Dendritic cell treated with granulocyte-macrophage colony-stimulating factor and Interleukin-4, amounts not matched to agents 40 ng/mL and 50 ng/mL, for 4 days (primary cell): ENCODE measurements around the gene EFEMP2.
"Not testable (repeated sequence)": the region's sequence is repeated elsewhere in the genome, so short reads cannot be mapped to it uniquely, and the experiment has no call there.

Experiments
- H3K27ac Mint-ChIP-seq: one replicate; pipeline ENCODE4 v1.8.0; 2022; ENCODE audit warnings: mild to moderate bottlenecking, mixed read lengths
- H3K27me3 Mint-ChIP-seq: one replicate; pipeline ENCODE4 v1.8.0; 2022; ENCODE audit warnings: mild to moderate bottlenecking, mixed read lengths
- H3K36me3 Mint-ChIP-seq: one replicate; pipeline ENCODE4 v1.8.0; 2022; ENCODE audit warnings: low read depth, mixed read lengths
- H3K4me1 Mint-ChIP-seq: one replicate; pipeline ENCODE4 v1.8.0; 2022; ENCODE audit warnings: low read depth, mixed read lengths
- H3K4me3 Mint-ChIP-seq: one replicate; pipeline ENCODE4 v1.8.0; 2022; ENCODE audit warnings: mild to moderate bottlenecking, moderate library complexity, mixed read lengths
- H3K9me3 Mint-ChIP-seq: one replicate; pipeline ENCODE4 v1.8.0; 2022; ENCODE audit warnings: mixed read lengths
- intact Hi-C: fragments of 100-400 bp; cut with micrococcal nuclease; formaldehyde crosslinking; loops from one replicate; pipeline ENCODE4 v1.15.0; 2022

The EFEMP2 gene

GRCh38 chr11:65843811-65844210 lies 28.8 kb downstream of the EFEMP2 start:
- no peak overlapping the region for H3K4me3 Mint-ChIP-seq
- intact Hi-C loops: no loop called here
- H3K9me3 Mint-ChIP-seq: no peaks in the 10 kb centered on the region
- no peak overlapping the region for H3K27ac Mint-ChIP-seq
- H3K27me3 Mint-ChIP-seq: peaks cover 4% of the 10 kb centered on the region
- no peaks in the 10 kb centered on the region for H3K36me3 Mint-ChIP-seq
- H3K4me1 Mint-ChIP-seq: no peaks in the 10 kb centered on the region

GRCh38 chr11:65842144-65842543 lies 30.5 kb downstream of the EFEMP2 start:
- intact Hi-C loops: no loop called here
- no peak overlapping the region for H3K4me3 Mint-ChIP-seq
- H3K27ac Mint-ChIP-seq: no peak overlapping the region
- H3K36me3 Mint-ChIP-seq: no peaks in the 10 kb centered on the region
- H3K4me1 Mint-ChIP-seq: no peaks in the 10 kb centered on the region
- no peaks in the 10 kb centered on the region for H3K27me3 Mint-ChIP-seq
- no peaks in the 10 kb centered on the region for H3K9me3 Mint-ChIP-seq

GRCh38 chr11:65834202-65834601 lies 38.4 kb downstream of the EFEMP2 start:
- H3K36me3 Mint-ChIP-seq: no peaks in the 10 kb centered on the region

GRCh38 chr11:65833297-65834030 lies 39.1 kb downstream of the EFEMP2 start, which contains the start of gene SNX32:
TSS of gene SNX32 (plus strand) at chr11:65833963. CDS start at chr11:65834066, 103 bp downstream.
- Mint-ChIP-seq H3K4me1 (peaks cover 23% of the 10 kb centered on the region), H3K27ac (no peak within 1 kb of the TSS), H3K36me3 (no peaks in the 10 kb centered on the region), H3K9me3 (no peaks in the 10 kb centered on the region), H3K27me3 (peaks cover 24% of the 10 kb centered on the region), H3K4me3 (no peak within 1 kb of the TSS)
- intact Hi-C loops: loop anchor here (2.0 kb wide), 1 partner anchor 25 kb away; the partner anchor contains the start of gene CFL1

More at GRCh38 chr11:65834202-65834601, 38.4 kb downstream of the EFEMP2 start:
- Mint-ChIP-seq H3K27me3 (peaks cover 24% of the 10 kb centered on the region), H3K9me3 (no peaks in the 10 kb centered on the region), H3K4me1 (peaks cover 20% of the 10 kb centered on the region), H3K4me3 (no peak overlapping the region), H3K27ac (no peak overlapping the region)
- intact Hi-C loops: no loop called here

GRCh38 chr11:65832231-65832630 lies 40.4 kb downstream of the EFEMP2 start:
- Mint-ChIP-seq H3K4me1 (peaks cover 32% of the 10 kb centered on the region), H3K27me3 (peaks cover 24% of the 10 kb centered on the region)
- H3K27ac Mint-ChIP-seq, H3K4me3 Mint-ChIP-seq, H3K36me3 Mint-ChIP-seq, H3K9me3 Mint-ChIP-seq: not testable (repeated sequence)
- intact Hi-C loops: loop anchor here (2.0 kb wide), 1 partner anchor 27 kb away; the partner anchor contains the start of gene CFL1

GRCh38 chr11:65829459-65829858 lies 43.1 kb downstream of the EFEMP2 start:
- Mint-ChIP-seq H3K36me3 (no peaks in the 10 kb centered on the region), H3K9me3 (no peaks in the 10 kb centered on the region), H3K4me3 (no peak overlapping the region), H3K4me1 (peaks cover 32% of the 10 kb centered on the region), H3K27ac (no peak overlapping the region), H3K27me3 (peaks cover 24% of the 10 kb centered on the region)
- intact Hi-C loops: no loop called here

GRCh38 chr11:65826984-65827735 lies 45.4 kb downstream of the EFEMP2 start:
- intact Hi-C loops: no loop called here
- H3K27ac Mint-ChIP-seq: no peak overlapping the region

GRCh38 chr11:65822776-65823528 lies 49.6 kb downstream of the EFEMP2 start:
- no peak overlapping the region for H3K4me3 Mint-ChIP-seq
- H3K27me3 Mint-ChIP-seq: peaks cover 4% of the 10 kb centered on the region
- no peaks in the 10 kb centered on the region for H3K9me3 Mint-ChIP-seq
- peaks cover 17% of the 10 kb centered on the region for H3K4me1 Mint-ChIP-seq
- H3K27ac Mint-ChIP-seq: no peak overlapping the region
- no peaks in the 10 kb centered on the region for H3K36me3 Mint-ChIP-seq
- intact Hi-C loops: no loop called here

More at GRCh38 chr11:65826984-65827735, 45.4 kb downstream of the EFEMP2 start:
- Mint-ChIP-seq H3K4me3 (no peak overlapping the region), H3K27me3 (peaks cover 14% of the 10 kb centered on the region), H3K9me3 (no peaks in the 10 kb centered on the region), H3K36me3 (no peaks in the 10 kb centered on the region), H3K4me1 (peaks cover 22% of the 10 kb centered on the region)

GRCh38 chr11:65821107-65821506 lies 51.5 kb downstream of the EFEMP2 start:
- Mint-ChIP-seq H3K9me3 (no peaks in the 10 kb centered on the region), H3K4me1 (peaks cover 26% of the 10 kb centered on the region), H3K36me3 (peaks cover 5% of the 10 kb centered on the region), H3K4me3 (no peak overlapping the region), H3K27ac (peak overlapping the region; percentile 17), H3K27me3 (peaks cover 4% of the 10 kb centered on the region)
- intact Hi-C loops: no loop called here

GRCh38 chr11:65817835-65818680 lies 54.5 kb downstream of the EFEMP2 start:
- H3K36me3 Mint-ChIP-seq: peaks cover 20% of the 10 kb centered on the region
- H3K27ac Mint-ChIP-seq: peak overlapping the region; percentile 77
- H3K9me3 Mint-ChIP-seq: no peaks in the 10 kb centered on the region
- intact Hi-C loops: loop anchor here (1.0 kb wide), 2 partner anchors 38 to 106 kb away; partner anchors contain the start of genes AP5B1 and KAT5
- H3K27me3 Mint-ChIP-seq: peaks cover 7% of the 10 kb centered on the region
- H3K4me3 Mint-ChIP-seq: peak overlapping the region; percentile 78
- peaks cover 47% of the 10 kb centered on the region for H3K4me1 Mint-ChIP-seq

GRCh38 chr11:65817312-65817834 lies 55.2 kb downstream of the EFEMP2 start:
- Mint-ChIP-seq H3K4me3 (peak overlapping the region; percentile 78), H3K4me1 (peaks cover 48% of the 10 kb centered on the region), H3K36me3 (peaks cover 20% of the 10 kb centered on the region), H3K9me3 (no peaks in the 10 kb centered on the region), H3K27me3 (peaks cover 3% of the 10 kb centered on the region), H3K27ac (peak overlapping the region; percentile 77)
- intact Hi-C loops: no loop called here

- peaks cover 3% of the 10 kb centered on the region for H3K27me3 Mint-ChIP-seq
- intact Hi-C loops: no loop called here
- no peaks in the 10 kb centered on the region for H3K9me3 Mint-ChIP-seq
- H3K4me1 Mint-ChIP-seq: peaks cover 55% of the 10 kb centered on the region
- H3K36me3 Mint-ChIP-seq: peaks cover 20% of the 10 kb centered on the region
- H3K4me3 Mint-ChIP-seq: peak overlapping the region; percentile 78
- peak overlapping the region; percentile 77 for H3K27ac Mint-ChIP-seq
Observed at GRCh38 chr11:65816696-65817095, 55.9 kb downstream of the EFEMP2 start.
